ENCODE measurements around the gene ANKRD11.
A peak's percentile ranks its signal among the peaks of the same experiment; 100 is the strongest.
"Not testable (repeated sequence)": the region's sequence is repeated elsewhere in the genome, so short reads cannot be mapped to it uniquely, and the experiment has no call there.

The ANKRD11 gene

GRCh38 chr16:89476811-89477261 is 13.5 kb downstream of the ANKRD11 start:
- no peak for DNase-seq

GRCh38 chr16:89476379-89476778 is 14.0 kb downstream of the ANKRD11 start:
- DNase-seq, result no peak

DNA sequence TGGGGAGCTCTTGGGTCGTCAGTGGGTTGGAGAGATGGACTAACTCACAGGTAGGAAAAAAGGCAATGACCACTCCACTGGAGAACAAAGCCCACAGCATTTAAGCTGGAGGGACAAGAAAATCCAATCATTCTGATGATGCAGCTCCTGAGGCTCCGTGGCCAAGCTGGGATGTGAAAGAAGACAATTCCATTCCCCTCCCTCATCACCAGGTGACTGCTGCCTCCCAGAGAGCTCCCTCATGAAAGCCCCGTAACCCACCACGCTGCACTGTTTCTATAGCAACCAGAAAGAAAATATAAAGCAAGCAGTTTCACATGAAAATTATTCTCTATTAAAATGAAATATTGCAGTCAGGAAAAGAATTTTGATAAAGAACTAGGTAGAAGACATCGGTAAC is 15.2 kb downstream of the ANKRD11 start:
- DNase-seq, result no peak

DNA sequence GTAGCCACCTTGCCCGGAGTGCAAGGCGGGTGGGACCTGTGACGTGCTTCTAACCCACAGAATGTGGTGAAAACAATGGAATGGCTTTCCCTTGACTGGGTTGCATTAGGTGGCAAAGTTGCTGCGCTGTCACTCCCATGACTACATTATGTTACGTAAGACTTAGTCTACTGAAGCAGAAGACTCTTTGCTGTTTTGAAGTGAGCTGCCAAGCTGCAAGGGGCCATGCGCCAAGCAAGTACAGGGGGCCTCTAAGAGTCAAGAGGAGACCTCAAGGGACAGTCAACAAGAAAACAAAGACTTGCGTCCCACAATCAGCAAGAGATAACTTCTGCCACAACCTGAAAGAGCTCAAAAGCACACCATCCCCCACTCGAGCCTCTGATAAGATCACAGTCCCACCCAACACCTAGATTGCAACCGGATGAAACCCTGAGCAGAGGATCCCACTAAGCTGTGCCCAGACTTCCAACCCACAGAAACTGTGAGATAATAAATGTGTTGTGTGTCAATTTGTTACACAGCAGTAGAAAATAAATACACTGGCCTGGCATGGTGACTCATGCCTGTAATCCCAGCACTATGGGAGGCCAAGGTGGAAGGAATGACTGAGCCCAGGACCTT is 16.5 kb downstream of the ANKRD11 start:
- no peak for DNase-seq

DNA sequence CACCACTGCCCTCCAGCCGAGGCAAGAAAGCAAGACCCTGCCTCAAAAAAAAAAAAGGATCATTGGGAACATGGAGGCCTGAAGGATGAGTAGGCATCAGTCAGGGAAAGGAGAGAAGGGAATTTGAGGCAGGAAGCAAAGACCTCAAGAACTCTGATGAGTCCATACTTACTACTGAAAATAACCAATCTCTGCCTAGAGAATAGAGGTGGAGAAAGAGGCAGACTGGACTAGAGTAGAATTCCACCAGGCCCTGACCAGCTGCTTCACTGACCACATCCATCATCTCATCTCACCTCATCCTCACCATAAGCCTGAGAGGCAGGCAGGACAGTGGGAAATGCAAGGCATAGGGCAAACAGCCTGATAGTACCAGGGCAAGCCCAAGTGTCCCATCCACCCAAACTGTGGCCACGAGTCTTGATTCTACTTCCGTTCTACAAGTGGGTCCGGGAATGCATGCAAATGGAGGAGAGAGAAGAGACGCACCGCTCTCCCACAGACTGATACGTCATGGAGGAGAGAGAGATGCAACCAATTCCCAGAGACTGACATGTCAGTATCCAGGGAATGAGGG is 17.1 kb downstream of the ANKRD11 start:
- no peak for DNase-seq

- no peak for DNase-seq
Measured at GRCh38 chr16:89472711-89473075, 17.7 kb downstream of the ANKRD11 start.

DNA sequence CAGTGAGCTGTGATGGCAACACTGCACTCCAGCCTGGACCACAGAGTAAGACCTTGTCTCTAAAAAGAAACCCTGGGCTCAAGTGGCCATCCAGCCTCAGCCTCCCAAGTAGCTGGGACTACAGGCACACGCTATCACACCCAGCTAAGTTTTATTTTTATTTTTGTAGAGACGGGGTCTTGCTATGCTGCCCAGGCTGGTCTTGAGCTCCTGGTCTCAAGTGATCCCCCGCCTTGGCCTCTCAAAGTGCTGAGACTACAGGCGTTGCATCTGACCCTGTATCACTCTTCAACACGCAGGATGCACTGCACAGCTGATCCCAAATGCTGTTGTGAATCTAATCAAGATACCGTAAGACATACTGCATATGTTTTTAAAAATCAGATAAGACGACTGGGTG is 23.0 kb downstream of the ANKRD11 start:
- no peak for DNase-seq

- no peak for DNase-seq
Measured at GRCh38 chr16:89466920-89467319, 23.4 kb downstream of the ANKRD11 start.

DNA sequence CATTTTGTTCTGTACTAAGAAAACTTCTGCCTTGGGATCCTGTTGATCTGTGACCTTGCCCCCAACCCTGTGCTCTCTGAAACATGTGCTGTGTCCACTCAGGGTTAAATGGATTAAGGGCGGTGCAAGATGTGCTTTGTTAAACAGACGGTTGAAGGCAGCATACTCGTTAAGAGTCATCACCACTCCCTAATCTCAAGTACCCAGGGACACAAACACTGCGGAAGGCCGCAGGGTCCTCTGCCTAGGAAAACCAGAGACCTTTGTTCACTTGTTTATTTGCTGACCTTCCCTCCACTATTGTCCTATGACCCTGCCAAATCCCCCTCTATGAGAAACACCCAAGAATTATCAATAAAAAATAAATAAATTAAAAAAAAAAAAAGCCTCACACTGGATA is 27.0 kb downstream of the ANKRD11 start:
- DNase-seq, result not testable (repeated sequence)

- DNase-seq, result not testable (repeated sequence)
Measured at GRCh38 chr16:89462639-89463038, 27.7 kb downstream of the ANKRD11 start.

- DNase-seq, result not testable (repeated sequence)
Measured at GRCh38 chr16:89461890-89462289, 28.5 kb downstream of the ANKRD11 start.

DNA sequence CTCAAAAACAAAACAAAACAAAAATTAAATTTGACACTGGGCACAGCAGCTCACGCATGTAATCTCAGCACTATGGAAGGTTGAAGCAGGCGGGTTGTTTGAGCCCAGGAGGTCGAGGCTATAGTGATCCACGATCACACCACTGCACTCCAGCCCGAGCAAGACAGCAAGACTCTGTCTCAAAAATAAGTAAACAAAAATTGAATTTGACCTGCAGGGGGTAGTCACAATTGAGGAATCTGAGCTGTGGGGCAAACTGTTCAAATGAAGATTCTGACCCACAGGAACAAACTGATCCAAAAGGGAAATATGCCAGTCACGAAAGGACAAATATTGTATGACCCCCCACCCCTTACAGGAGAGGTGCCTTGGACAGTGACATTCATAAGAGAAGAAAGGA is 29.8 kb downstream of the ANKRD11 start:
- DNase-seq, result no peak

- DNase-seq, result no peak
Measured at GRCh38 chr16:89458967-89459366, 31.4 kb downstream of the ANKRD11 start.

DNA sequence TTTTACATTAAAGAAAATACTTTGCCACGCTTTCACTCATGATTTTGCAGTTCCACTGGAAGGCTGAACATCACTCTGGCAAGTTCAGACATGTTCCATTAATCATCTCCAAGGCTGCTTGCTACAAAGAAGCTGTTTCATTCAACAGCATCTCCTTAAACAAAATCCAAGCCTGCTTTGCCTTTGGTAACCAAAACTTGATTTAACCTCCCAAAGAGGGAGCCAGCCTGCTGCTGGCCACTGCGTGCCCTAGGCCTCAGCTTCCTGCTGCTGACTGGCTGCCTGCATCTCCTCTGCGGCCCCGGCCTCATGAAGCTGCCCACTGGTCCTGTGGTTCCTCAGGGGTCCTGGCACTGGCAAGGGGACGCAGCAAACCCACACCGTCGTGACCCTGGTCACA is 31.8 kb downstream of the ANKRD11 start:
- DNase-seq, result no peak

GRCh38 chr16:89456419-89456959 is 33.9 kb downstream of the ANKRD11 start:
- DNase-seq, result no peak

GRCh38 chr16:89455692-89456091 is 34.7 kb downstream of the ANKRD11 start:
- DNase-seq, result no peak

- no peak for DNase-seq
Measured at GRCh38 chr16:89455178-89455577, 35.2 kb downstream of the ANKRD11 start.

DNA sequence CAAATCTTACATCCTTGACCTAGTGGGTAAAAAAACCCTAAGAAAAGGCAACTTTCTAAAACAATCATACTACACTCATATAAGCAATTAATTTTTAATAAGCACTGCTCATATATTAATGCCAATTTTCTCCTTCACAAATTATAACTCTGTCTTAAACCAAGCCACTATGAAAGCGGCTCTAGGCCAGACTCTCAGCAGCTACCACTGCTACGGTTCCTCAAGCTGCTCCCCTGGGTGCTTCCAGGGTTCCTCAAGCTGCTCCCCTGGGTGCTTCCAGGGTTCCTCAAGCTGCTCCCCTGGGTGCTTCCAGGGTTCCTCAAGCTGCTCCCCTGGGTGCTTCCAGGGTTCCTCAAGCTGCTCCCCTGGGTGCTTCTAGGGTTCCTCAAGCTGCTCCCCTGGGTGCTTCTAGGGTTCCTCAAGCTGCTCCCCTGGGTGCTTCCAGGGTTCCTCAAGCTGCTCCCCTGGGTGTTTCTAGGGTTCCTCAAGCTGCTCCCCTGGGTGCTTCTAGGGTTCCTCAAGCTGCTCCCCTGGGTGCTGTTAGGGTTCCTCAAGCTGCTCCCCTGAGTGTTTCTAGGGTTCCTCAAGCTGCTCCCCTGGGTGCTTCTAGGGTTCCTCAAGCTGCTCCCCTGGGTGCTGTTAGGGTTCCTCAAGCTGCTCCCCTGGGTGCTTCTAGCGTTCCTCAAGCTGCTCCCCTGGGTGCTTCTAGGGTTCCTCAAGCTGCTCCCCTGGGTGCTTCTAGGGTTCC is 35.8 kb downstream of the ANKRD11 start:
- not testable (repeated sequence) for DNase-seq

DNA sequence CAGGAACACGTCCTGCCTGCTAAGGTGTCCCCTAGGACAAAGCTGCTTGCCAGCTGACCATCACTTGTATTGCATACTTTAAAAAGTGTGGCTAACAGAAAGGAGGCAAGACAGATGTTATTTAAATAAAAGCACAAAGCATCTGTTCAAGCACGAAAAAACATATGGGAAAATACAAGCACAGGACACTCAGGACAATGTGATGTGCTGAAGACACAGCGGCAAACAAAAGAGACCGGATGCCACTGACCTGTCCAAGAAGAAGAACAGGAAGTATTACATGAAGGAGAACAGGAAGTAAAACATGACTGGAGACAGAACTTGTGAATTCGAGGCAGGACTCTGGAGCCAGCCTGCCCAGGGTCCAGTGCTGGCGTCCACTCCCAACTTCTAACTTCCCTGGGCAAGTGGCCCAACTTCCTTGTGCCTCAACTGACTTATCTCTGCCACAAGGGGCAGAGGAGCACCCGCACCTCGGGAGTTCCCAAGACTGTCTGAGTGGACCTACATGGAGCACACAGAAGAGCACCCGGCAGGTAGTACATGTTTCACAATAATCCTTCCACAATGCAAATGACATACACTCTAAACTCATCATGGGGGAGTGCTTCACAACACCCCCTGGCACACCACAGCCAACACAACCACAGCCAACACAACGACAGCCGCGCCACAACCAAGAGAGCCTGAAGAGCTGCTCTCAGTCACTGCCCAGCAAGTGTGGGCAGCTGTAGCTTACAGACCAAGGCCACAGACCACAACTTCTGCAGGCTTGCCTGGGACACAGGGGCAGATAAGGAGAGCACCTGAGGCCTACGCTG is 36.6 kb downstream of the ANKRD11 start:
- peak; percentile 16 for DNase-seq

GRCh38 chr16:89452925-89453324 is 37.4 kb downstream of the ANKRD11 start:
- DNase-seq, result no peak

DNA sequence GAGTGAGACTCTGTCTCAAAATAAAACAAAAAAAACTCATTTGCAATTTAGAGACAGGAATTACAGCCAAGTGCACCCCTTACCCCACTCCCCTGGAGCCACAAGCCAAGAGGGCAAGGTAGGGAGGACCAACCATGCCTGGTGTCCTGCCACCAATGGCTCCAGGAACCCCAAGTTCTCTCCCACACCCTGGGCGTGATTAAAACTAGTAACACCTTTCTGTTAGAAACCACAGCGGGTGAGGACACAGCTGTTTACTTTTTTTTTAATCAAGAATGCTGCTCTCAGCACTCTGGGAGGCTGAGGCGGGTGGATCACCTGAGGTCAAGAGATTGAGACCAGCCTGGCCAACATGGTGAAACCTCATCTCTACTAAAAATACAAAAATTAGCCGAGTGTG is 38.1 kb downstream of the ANKRD11 start:
- DNase-seq, result no peak

DNA sequence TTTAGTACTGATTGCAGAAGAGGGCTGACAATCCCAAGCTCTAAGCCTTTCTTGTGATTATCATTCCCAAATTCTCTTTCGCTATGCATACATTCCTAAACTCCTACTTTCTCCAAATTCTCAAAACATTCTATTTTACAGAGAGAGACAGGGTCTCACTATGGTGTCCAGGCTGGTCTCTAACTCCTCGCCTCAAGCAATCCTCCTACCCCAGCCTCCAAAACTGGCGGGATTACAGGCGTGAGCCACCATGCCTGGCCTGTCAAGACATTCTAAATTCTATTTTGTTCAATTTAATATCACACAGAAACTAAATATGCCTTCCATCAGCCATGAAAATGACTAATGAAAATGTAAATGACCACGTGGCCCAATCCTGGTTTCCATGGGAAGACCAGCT is 39.8 kb downstream of the ANKRD11 start:
- no peak for DNase-seq

- no peak for DNase-seq
Measured at GRCh38 chr16:89449726-89450335, 40.5 kb downstream of the ANKRD11 start.
